Uterus (tissue), 4 donors: ENCODE measurements around the gene PASK. TPM values are rescaled to one million over a fixed set of nuclear protein-coding genes. Genes with fewer than 3 reads are reported as not detected.
A peak's percentile ranks its signal among the peaks of the same experiment; 100 is the strongest.

Experiments used
- DNase-seq, 2 donors: peaks; one replicate each; pipeline ENCODE4 v3.0.0-alpha.2; 2019 to 2020
- H3K27ac ChIP-seq, 2 donors: fragments of 200-600 bp; sonication (generic); 1 replicate in 1 of 2; 2 replicates in 1 of 2; pipeline ENCODE4 v1.5.1; 2016 to 2018
- H3K27me3 ChIP-seq, 2 donors: fragments of 200-600 bp; sonication (generic); one replicate each; pipeline ENCODE4 v1.5.1; 2018 to 2019; ENCODE audit warnings: control low read depth in 1 of 2
- H3K36me3 ChIP-seq, 2 donors: fragments of 200-600 bp; sonication (generic); one replicate each; pipeline ENCODE4 v1.5.1; 2019; ENCODE audit warnings: control low read depth in 1 of 2
- H3K4me1 ChIP-seq, 2 donors: fragments of 200-600 bp; sonication (generic); one replicate each; pipeline ENCODE4 v1.5.1; 2018 to 2019; ENCODE audit warnings: control low read depth in 1 of 2
- H3K4me3 ChIP-seq, 2 donors: fragments of 200-600 bp; sonication (generic); 1 replicate in 1 of 2; 2 replicates in 1 of 2; pipeline ENCODE4 v1.5.1; 2018 to 2019; ENCODE audit warnings: mild to moderate bottlenecking in 1 of 2
- H3K9me3 ChIP-seq, 2 donors: fragments of 200-600 bp; sonication (generic); one replicate each; pipeline ENCODE4 v1.5.1; 2019; ENCODE audit warnings: control low read depth in 1 of 2
- POLR2A ChIP-seq, 2 donors: fragments of 450-650 bp; IDR thresholded peaks; one replicate each; pipeline ENCODE4 v1.6.1; 2016; ENCODE audit warnings: antibody characterized with exemption in 2 of 2, mild to moderate bottlenecking in 1 of 2, moderate library complexity in 1 of 2
- intact Hi-C: fragments of 100-400 bp; cut with DNase I; formaldehyde crosslinking; loops from one replicate; pipeline ENCODE4 v1.15.1; 2023; ENCODE audit warnings: low total_unique reads
- total RNA-seq, 4 donors: library from RNA; depleted of rRNA in 3 of 4; stranded (reverse); fragments of >200 nt in 3 of 4; gene quantifications; one replicate each; pipeline versions ENCODE4 v1.1.0 to v1.2.4, GENCODE V29; 2014 to 2023
- TF ChIP-seq, protein P1 (sequence below), 4 experiments: fragments of 200-600 bp in 2 of 4; fragments of 450-650 bp in 2 of 4; sonication (generic) in 2 of 4; IDR thresholded peaks; one replicate each; pipeline ENCODE4 v1.5.1; 2016 to 2019; ENCODE audit warnings: antibody characterized with exemption in 4 of 4, mild to moderate bottlenecking in 2 of 4, moderate library complexity in 1 of 4
- donor health status: DM: yes; HTN: yes; CAD: no.

PASK gene
- total RNA-seq, 4 donors from 2014 or later = 7.4 to 16.0 (median 13.3) TPM

DNA sequence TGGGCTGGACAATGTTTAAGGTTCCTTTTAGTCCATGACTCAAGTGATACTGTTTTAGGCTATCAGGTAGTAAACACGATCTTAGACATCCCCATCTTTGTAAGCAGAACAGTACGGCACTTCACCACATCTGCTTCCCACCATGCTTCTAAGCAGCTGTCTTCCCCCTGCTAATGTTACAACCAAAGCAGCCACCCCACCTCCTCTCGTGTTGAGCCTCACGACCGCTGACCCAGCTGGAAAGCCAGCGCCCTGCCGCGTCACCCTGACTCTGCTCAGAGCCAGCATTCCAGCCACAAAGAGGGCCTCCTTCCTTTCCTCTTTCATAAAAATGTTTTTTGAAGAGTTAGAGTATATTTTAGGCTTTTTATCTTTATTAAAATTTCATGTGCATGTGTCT is 56.6 kb downstream of the PASK start:
- H3K36me3 ChIP-seq = no peaks in the 10 kb centered on the region
- H3K4me1 ChIP-seq = no peaks in the 10 kb centered on the region
- no peak for DNase-seq
- no peak overlapping the region for H3K27ac ChIP-seq
- H3K9me3 ChIP-seq = no peaks in the 10 kb centered on the region
- H3K4me3 ChIP-seq = no peak overlapping the region
- TF ChIP-seq POLR2A (IDR thresholded peaks at IDR 0.05) = no peak
- TF ChIP-seq, protein P1, sequence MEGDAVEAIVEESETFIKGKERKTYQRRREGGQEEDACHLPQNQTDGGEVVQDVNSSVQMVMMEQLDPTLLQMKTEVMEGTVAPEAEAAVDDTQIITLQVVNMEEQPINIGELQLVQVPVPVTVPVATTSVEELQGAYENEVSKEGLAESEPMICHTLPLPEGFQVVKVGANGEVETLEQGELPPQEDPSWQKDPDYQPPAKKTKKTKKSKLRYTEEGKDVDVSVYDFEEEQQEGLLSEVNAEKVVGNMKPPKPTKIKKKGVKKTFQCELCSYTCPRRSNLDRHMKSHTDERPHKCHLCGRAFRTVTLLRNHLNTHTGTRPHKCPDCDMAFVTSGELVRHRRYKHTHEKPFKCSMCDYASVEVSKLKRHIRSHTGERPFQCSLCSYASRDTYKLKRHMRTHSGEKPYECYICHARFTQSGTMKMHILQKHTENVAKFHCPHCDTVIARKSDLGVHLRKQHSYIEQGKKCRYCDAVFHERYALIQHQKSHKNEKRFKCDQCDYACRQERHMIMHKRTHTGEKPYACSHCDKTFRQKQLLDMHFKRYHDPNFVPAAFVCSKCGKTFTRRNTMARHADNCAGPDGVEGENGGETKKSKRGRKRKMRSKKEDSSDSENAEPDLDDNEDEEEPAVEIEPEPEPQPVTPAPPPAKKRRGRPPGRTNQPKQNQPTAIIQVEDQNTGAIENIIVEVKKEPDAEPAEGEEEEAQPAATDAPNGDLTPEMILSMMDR (IDR thresholded peaks at IDR 0.05) = no peak
- H3K27me3 ChIP-seq = no peaks in the 10 kb centered on the region
- intact Hi-C loops = no loop called here

DNA sequence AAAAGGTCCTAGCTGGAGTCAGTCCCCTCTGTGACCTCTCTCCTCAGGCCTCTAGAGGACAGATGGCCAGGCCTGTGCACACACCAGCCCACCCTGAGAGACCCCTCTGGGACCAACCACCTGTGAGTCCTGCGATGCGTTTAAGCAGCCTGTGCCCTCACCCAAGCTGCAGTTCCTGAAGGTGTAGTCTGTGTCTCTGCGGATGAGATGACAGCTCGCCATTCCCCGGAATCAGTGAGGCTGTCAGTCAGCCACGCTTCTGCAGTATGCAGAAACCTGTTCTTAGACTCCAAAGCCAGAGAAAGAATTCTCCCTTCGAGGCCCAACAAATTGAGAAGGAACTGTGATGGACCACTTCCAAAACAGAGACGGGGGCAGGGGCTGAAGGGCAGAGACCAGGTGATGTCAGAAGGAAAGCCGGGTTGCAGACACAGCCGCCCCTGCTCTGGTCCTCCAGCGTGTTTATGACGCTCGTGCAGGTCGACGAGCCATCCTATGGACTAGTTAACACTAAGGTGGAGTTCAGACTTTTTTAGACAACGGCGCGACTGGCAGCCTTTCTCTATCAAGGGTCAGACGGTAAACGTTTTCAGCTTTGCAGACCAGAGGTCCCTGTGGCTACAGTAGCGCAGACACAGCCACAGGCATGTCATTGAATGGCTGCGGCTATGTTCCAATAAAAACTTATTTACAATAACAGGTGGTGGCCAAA is 57.4 kb downstream of the PASK start:
- Histone ChIP-seq H3K27me3 (no peaks in the 10 kb centered on the region), H3K36me3 (no peaks in the 10 kb centered on the region), H3K4me1 (no peaks in the 10 kb centered on the region), H3K4me3 (no peak overlapping the region), H3K9me3 (no peaks in the 10 kb centered on the region), H3K27ac (no peak overlapping the region)
- intact Hi-C loops = no loop called here
- TF ChIP-seq, protein P1 (IDR thresholded peaks at IDR 0.05) = no peak
- no peak for TF ChIP-seq POLR2A (IDR thresholded peaks at IDR 0.05)
- DNase-seq = no peak

DNA sequence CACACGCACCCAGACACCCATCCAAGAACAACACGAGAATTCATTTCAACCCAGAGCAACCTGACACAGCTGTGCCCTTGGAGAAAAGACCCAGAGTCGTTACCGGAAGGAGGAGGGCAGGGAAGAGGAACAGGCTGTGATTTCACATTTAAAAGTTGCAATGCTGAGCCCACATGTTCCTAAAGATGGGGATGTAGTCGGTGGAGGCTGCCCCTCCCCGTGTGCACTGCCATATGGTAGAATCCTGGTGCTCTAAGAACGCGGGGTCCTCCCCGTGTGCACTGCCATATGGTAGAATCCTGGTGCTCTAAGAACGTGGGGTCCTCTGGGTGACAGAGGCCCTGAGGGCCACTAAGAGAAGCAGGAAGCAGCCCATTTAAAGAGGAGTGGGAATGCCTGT is 58.1 kb downstream of the PASK start:
- Histone ChIP-seq H3K9me3 (no peaks in the 10 kb centered on the region), H3K27me3 (no peaks in the 10 kb centered on the region), H3K27ac (no peak overlapping the region), H3K4me3 (no peak overlapping the region), H3K4me1 (no peaks in the 10 kb centered on the region), H3K36me3 (no peaks in the 10 kb centered on the region)
- intact Hi-C loops = no loop called here
- TF ChIP-seq, protein P1 (IDR thresholded peaks at IDR 0.05) = no peak
- DNase-seq = no peak

DNA sequence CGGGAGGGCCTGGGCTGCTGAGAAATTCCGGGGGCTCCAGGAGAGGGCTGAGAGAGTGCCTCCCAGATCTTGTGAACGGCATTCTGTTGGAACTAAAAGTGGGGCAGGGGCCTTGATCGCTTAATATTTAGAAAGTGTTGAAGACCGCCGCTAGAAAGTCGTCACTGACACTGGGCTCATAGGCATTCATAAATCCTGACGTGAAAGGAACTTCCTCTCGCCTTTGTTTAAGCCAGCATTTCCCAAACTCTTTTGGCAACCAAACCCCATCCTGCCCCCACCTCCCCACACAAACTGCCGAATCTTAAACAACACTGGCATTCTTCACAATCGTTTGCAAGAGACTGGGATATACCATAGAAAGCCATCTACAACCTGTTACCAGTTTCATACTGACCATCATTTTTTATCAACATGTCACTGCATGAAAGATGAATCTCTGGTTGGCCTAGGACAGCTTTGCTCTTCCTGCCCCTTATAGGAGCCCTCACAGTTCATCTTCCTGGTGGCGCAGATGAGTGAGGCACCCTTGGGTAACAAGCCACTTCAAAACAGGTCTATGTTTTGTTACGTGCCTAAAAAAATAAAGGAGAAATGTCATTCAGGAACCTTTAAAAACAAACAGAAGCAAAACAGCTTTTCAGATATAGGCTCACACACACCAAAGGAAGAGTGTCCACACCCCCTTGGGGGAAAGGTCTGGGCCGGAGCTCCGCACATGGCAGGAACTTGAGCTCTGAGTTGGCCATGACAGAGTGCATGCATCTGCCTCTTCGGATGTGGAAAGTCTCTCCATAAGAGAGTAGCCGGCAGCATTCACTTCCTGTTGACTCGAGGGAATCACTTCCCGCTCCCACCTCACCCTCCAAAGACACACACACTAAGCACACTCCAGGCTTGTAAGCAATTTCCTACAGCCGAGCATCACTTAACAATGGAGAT is 60.2 kb downstream of the PASK start:
- peak overlapping the region; percentile 34 to 43 for H3K27ac ChIP-seq
- peak in 1 of 2 donors; percentile 6 for DNase-seq
- no peaks in the 10 kb centered on the region for H3K36me3 ChIP-seq

More for the DNA sequence above, 60.2 kb downstream of the PASK start:
- no peak for TF ChIP-seq POLR2A (IDR thresholded peaks at IDR 0.05)
- TF ChIP-seq, protein P1 (IDR thresholded peaks at IDR 0.05) = no peak
- Histone ChIP-seq H3K4me1 (no peaks in the 10 kb centered on the region), H3K9me3 (no peaks in the 10 kb centered on the region), H3K4me3 (no peak overlapping the region), H3K27me3 (no peaks in the 10 kb centered on the region)
- intact Hi-C loops = no loop called here
